HT1080 (cell line): ENCODE results near the gene HMOX1. TPM values are rescaled to one million over a fixed set of nuclear protein-coding genes. Genes with fewer than 3 reads are reported as not detected.
A peak's percentile ranks its signal among the peaks of the same experiment; 100 is the strongest.
"Not testable (repeated sequence)": the region's sequence is repeated elsewhere in the genome, so short reads cannot be mapped to it uniquely, and the experiment has no call there.

Source experiments
- DNase-seq: peaks from one replicate; pipeline ENCODE4 v3.0.0-alpha.2; 2015; ENCODE audit warnings: low read depth
- total RNA-seq: library from RNA; depleted of rRNA; stranded (reverse); fragments of >200 nt; shearing (Covaris generic); gene quantifications from 2 replicates; pipeline ENCODE4 v1.2.3, GENCODE V29; 2014

HMOX1 gene
- total RNA-seq, 1 experiment from 2014 or later = 23.4 TPM

GRCh38 chr22:35378621-35379020, 2.3 kb upstream of the HMOX1 start:
- no peak for DNase-seq

- DNase-seq = no peak
Measured at GRCh38 chr22:35379146-35379993, 1.5 kb upstream of the HMOX1 start.

DNA sequence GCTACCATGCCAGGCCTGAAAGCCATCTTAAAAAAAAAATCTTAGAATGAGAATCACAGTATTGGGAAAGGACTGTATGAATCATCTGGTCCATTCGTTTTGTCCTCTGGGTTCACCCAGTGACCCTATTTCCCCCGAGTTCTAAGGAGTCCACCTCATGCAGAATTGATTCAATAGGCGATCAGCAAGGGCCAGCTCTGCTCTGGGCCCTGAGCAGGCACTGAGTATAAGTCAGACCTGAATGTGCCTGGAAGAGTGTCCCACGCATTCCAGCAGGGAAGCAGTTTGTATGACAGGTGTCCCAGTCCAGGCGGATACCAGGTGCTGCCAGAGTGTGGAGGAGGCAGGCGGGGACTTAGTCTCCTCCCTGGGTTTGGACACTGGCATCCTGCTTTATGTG, 883 bp upstream of the HMOX1 start:
- no peak for DNase-seq

GRCh38 chr22:35381424-35382009, 621 bp downstream of the HMOX1 start:
- DNase-seq = peak; percentile 32

DNA sequence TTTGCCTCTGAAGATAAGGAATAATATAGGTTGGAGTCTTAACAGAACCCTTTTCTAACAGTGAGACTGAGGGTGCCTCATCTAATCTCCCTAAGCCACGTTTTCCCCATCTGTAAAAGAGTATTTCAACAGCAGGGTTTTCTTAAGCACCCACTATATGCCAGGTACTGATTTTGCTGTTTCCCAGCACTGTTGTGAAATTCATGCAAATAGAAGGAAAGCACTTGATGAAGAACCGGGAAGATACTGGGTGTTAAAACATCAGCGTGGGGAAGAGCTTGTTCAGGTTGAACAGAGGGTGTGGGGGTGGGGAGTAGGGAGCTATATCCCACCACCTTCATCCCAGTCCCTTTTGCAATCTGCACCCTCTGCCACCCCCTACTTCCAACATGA, 2.8 kb downstream of the HMOX1 start:
- no peak for DNase-seq

DNA sequence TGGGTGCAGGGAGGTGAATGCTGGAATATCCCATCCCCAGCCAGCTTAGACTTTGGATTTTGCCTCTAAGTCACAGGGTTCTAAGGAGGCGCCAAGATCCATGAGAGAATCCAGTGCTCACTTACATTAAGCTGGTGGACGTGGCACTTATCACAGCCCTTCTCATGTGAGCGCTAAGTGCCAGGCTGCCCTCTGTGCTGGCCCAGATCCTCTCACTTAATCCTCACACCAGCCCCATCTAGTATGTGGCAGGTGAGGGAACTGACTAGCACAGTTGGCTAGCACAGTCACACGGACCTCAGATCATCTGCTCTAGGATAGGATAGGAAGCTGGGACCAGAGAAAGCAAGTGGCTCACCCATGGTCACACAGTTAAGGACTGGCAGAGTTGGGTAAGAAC, 3.6 kb downstream of the HMOX1 start:
- no peak for DNase-seq

GRCh38 chr22:35384975-35385588, 4.2 kb downstream of the HMOX1 start:
- no peak for DNase-seq

GRCh38 chr22:35386670-35387288, 5.9 kb downstream of the HMOX1 start:
- no peak for DNase-seq

DNA sequence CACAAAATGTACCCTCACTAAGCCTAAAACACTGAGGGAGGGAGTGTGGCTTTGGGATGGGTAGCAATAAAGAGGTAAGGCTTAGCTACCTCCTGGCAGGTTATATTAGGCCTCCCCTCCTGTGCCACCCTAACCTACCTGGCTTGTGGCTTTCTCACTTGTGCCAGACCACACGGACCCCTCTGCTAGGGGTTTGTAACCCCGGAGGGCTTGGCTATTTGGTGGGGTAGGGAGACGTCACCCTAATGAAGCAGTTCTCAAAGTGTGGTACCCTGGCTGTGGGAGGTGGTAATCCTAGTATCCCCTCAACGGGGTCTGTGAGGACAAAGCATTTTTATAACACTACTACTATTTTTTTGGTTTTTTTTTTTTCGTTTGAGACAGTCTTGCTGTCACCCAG, 10.0 kb downstream of the HMOX1 start:
- DNase-seq = no peak

- DNase-seq = no peak
Measured at GRCh38 chr22:35392357-35392756, 11.5 kb downstream of the HMOX1 start.

DNA sequence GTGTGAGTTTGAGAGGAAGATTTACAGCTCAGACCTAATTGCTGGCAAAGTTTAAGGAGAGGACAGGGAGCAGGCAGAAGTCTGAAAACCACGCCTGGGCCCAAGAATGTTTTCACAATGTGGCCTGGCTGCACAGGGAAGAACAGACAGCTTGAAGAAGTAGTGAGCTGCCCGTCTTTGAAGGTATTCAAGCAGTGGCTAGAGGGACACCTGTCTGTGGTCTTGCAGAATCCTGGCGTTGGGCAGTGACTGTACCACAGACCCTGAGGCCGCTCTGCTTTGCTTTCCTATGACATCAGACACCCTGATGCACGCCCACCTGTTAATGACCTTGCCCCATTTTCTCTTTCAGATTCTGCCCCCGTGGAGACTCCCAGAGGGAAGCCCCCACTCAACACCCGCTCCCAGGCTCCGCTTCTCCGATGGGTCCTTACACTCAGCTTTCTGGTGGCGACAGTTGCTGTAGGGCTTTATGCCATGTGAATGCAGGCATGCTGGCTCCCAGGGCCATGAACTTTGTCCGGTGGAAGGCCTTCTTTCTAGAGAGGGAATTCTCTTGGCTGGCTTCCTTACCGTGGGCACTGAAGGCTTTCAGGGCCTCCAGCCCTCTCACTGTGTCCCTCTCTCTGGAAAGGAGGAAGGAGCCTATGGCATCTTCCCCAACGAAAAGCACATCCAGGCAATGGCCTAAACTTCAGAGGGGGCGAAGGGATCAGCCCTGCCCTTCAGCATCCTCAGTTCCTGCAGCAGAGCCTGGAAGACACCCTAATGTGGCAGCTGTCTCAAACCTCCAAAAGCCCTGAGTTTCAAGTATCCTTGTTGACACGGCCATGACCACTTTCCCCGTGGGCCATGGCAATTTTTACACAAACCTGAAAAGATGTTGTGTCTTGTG, 12.5 kb downstream of the HMOX1 start:
- DNase-seq = no peak

GRCh38 chr22:35394011-35394312, 13.1 kb downstream of the HMOX1 start:
- DNase-seq = no peak

DNA sequence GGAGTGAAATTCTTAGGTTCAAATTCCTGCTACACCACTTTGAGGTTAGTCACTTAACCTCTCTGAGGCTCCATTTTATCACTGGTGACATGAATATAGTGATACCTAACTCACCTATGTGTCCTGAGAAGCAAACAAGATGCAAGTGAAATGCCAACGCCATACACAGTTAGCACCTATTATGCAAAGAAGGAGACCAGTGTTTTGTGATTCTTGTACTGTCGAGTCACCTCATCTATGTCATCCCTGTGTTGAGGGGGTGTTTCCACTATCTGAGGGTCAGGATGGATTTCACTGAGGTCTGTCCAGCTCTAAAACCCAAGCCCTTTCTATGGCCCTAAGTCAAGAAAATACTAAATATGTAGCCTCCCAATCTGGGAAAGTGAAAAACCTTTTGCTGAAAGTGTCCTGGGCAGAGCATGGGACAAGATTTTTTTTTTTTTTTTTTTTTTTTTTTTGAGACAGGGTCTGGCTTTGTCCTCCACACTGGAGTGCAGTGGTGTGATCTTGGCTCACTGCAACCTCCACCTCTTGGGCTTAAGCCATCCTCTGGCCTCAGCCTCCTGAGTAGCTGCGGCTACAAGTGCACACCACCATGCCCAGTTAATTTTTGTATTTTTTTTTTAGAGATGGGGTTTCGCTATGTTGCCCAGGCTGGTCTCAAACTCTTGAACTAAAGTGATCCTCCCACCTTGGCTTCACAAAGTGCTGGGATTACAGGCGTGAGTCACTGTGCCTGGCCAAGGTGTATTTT, 14.1 kb downstream of the HMOX1 start:
- DNase-seq = no peak

GRCh38 chr22:35396622-35397021, 15.7 kb downstream of the HMOX1 start:
- not testable (repeated sequence) for DNase-seq

GRCh38 chr22:35397095-35397904, 16.4 kb downstream of the HMOX1 start:
- DNase-seq = no peak

GRCh38 chr22:35398591-35398973, 17.7 kb downstream of the HMOX1 start:
- DNase-seq = no peak

GRCh38 chr22:35399114-35399677, 18.3 kb downstream of the HMOX1 start:
- no peak for DNase-seq

DNA sequence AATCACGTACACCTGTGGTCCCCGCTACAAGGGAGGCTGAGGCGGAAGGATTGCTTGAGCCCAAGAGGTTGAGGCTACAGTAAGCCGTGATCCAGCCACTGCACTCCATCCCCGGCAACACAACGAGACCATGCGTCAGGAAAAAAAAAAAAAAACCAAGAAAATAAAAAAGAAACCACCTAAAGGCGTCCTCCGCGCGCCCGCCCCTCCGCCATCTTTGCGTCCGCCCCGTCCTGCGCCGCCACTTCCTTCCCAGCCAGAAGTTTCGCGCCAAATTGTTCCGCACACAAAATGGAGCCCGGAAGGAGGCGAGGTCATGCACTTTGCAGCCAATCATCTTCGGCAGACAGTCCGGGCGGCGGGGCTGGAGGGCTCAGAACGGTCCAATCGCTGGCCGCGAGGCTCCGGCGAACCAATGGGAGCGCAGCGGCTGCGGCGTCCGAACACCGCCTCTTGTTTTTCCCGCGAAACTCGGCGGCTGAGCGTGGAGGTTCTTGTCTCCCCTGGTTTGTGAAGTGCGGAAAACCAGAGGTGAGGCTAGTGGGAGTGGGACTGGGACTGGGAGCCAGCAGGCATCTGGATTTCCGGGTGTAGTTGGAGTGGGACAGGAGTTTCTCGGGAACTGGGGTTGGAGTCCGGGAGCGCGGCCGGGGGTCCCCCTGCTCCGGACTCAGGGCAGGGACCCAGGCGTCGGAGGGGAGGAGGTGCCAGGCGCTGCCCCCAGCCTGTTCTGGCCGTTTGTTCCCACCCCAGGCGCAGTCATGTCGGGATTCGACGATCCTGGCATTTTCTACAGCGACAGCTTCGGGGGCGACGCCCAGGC, 19.0 kb downstream of the HMOX1 start, which contains the start of gene MCM5:
TSS of gene MCM5 (plus strand) at position 463 of the 823 bp plus-strand sequence. CDS start at position 762, 299 bp downstream.
- DNase-seq = peak; percentile 96

- DNase-seq = no peak
Measured at GRCh38 chr22:35400501-35400790, 19.6 kb downstream of the HMOX1 start.
